Activated CD4-positive, alpha-beta T cell treated with anti-CD3 and anti-CD28 coated beads for 24 hours (primary cell): ENCODE results near the gene FOLH1.
"Not testable (repeated sequence)": the region's sequence is repeated elsewhere in the genome, so short reads cannot be mapped to it uniquely, and the experiment has no call there.

Experiments
- DNase-seq, 2 donors: peaks; one replicate each; pipeline ENCODE4 v3.0.0-alpha.2; 2020; ENCODE audit warnings: low read depth in 2 of 2

The FOLH1 gene

DNA sequence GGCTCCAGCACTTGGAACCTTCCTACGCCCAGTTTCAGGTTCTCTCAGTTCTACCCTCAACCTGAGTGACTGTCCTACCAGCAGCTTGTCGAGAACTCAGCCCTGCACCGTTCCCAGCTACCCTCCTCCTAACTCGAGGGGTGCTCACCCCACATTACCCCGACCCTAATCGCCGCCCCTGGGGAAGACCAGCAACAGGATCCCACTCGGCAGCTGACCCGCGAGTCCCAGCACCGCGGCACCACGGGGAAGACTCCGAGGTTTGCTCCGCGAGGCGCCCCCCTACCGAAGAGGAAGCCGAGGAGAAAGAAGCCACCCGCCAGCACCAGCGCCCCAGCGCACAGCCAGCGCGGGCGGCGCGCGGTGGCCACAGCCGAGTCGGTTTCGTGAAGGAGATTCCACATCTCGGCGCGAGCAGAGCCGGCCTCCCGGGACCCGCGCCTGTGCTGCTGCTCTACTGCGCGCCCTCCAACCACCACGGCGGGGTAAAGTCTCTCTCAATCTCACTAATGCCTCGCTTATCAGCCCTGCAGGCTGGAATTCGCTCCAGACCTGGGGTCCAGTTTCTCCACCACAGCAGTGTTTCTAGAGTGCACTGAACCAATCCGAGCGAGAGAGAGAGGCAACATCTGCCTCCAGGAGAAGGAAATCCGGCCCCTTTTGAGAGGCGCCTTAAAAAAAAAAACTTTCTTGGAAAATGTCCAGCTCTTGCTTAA is at the start of gene FOLH1:
FOLH1 (minus strand) TSS at position 597 of the 716 bp plus-strand sequence; CDS start at position 404, 193 bp downstream.
- DNase-seq, result no peak

DNA sequence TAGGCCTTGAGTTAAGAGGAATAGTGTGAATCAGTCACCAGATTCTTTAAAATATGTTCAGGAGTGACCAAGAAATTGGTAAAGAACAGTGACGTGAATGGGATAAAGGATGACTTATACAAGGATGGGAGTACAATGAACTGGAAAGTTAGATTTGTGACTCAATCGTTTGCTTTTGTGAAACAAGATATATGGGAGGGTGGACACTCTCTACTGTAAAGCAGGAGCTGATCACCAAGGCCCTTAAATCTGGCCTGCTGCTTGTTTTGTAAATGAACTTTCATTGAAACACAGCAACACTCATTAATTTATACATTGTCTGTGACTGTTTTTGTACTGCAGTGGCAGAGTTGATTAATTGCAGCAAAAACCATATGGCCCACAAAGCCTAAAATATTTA is 46.7 kb upstream of the FOLH1 start:
- DNase-seq, result not testable (repeated sequence)

DNA sequence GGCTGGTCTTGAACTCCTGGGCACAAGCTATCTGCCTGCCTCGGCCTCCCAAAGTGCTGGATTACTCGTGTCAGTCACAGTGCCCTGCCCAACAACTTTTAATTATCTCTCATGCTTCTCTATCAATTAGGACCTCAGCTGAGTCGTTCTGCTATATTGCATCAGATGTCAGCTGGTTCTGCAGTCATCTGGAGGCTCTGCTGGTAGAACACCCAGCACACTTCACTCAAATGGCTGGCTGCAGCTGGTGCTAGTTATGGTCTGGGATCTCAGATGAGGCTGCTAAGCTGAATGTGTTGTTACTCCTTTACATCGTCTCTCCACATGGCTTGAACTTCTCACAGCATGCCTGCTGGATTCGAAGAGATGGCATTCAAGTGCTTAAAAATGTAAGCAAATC is 42.8 kb upstream of the FOLH1 start:
- not testable (repeated sequence) for DNase-seq

DNA sequence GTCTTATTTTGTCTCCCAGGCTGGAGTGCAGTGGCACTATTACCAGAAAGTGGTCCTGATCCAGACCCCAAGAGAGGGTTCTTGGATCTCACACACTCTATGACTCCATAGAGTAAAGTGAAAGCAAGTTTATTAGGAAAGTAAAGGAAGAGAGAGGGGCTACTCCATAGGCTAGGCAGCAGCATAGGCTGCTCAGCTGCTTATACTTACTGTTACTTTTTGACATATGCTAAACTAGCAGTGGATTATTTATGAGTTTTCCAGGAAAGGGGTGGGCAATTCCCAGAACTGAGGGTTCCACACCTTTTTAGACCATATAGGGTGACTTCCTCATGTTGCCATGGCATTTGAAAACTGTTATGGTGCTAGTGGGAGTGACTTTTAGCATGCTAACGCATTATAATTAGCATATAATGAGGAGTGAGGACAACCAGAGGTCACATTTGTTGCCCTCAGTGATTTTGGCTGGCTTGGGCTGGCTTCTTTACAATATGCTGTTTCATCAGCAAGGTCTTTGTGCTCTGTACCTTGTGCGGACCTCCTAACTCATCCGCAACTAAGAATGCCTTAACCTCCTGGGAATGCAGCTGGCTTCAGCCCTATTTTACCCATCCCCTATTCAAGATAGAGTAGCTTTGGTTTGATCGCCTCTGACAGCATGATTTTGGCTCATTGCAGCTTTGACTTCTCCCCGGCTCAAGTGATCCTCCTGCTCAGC is 42.2 kb upstream of the FOLH1 start:
- not testable (repeated sequence) for DNase-seq

DNA sequence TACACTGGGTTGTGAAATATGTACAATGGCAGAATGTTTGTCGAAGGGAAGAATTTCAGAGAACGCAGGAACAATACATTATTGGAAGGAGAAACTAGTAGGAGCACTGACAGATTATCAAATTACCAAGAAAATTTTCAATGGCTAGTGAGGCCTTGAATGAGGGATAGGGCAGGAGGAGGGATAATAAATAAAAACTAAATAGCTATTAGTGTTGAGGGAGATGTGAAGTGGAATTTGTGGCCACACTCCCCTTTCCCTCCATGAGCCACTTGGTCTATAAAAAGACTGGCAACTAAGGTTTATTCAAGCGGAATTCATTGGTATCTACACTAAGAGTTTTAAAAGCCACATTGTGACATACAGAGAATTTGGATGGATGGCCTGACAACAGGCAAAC is 41.0 kb upstream of the FOLH1 start:
- DNase-seq, result not testable (repeated sequence)

DNA sequence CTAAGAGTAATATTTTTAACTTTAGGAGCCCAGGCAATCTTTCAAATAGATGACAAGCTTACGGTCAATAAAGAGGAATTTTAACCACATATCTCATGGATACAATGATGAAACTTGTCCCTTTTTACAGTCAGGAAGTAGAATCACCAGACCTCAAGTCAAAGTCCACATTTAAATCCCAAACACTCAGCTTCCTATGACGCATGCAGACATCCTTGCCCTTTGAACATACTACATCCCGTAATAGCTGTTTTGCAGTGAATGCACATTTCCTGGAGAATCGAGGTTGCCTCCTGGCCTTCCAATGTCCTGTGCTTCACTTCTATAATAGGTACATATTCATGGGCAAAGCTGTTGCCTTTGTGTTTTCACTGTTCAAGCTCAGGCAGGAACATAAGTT is 25.3 kb upstream of the FOLH1 start:
- DNase-seq, result not testable (repeated sequence)

DNA sequence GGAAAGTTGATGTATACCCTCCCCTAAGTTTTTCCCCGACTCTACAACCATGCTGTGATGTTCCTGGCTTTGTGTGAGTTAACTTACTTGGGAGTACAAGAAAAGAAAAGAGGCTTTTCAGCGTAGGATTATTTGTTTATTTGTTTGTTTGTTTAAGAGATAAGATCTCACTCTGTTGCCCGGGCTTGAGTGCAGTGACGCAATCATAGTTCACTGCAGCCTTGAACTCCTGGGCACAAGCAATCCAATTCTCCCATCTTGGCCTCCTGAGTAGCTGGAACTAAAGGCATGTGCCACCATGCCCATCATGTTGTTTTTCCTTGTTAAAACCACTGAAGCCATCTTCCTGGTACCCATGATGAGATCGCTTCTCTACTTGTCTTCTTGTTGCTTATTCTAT is 24.6 kb upstream of the FOLH1 start:
- DNase-seq, result not testable (repeated sequence)

DNA sequence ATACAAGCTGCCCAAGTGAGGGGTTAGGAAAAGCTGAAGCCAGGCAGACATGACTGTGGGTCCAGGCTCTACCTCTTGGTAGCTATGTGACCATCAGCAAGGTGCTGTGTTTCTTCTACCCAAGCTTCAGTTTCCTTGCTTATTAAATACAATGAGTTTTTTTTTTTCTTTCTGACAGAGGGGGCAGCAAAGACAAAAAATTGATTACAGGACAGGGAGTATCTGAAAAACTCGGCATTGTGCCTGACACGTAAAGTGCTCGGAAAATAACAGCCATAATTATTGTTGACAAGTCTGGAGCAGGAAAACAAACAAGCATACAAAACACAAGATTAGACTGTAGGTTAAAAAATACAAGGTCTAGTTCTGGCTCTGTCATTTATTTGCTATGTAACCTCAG is 23.3 kb upstream of the FOLH1 start:
- DNase-seq, result not testable (repeated sequence)

DNA sequence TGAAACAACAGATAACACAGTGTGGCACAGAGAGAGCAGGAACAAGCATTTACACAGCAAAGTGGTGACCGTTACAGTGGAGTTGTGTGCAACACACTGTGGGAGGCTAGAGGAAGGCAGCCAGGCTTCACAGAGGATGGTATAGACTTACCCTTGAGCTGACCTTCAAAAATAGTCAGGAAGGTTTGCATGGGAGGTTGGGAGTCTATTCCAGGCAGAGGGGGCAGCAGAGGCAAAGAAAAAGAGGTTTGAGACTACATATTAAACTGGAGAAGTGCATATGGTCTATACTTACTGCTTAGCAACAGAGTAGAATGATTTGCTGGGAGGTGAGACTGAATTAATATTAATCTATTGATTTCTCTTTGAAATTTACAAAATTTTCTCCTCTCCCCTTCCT is 22.1 kb upstream of the FOLH1 start:
- not testable (repeated sequence) for DNase-seq

DNA sequence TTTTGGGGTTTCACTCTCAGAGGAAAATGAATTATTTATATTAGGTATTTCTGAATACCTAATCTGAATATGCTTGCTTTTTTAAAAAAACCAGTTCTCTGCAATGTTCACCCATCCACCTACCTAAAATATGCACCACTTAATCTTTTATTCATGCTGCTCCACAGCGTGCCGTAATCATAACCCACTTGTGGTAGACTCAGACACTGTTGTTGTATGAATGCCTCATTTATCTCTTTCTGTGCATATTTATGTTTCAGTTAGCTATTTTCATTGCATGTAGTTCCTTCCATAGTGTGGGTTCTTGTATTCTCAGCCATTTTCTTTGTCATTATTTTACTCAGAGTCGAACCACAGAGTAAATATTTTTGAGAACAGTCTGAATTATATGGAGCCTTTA is 21.6 kb upstream of the FOLH1 start:
- DNase-seq, result not testable (repeated sequence)

DNA sequence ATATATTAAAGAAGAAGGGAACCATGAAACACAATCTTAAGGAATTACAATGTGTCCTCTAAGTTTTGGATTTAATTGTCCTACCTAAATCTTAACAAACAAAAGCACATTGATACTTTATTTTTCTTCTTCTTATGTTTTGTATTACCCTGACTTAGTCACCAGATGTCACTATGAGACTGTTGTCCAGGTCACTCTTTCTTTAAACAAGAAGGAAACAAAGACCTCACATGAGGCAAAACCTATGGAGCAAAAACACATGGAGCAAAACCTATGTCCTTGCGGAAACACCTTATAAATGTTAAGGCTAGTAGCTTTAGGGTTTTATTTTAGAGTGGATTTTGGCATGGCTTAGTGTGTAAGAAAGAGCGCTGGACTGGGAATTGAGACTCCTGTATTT is 20.7 kb upstream of the FOLH1 start:
- DNase-seq, result not testable (repeated sequence)

DNA sequence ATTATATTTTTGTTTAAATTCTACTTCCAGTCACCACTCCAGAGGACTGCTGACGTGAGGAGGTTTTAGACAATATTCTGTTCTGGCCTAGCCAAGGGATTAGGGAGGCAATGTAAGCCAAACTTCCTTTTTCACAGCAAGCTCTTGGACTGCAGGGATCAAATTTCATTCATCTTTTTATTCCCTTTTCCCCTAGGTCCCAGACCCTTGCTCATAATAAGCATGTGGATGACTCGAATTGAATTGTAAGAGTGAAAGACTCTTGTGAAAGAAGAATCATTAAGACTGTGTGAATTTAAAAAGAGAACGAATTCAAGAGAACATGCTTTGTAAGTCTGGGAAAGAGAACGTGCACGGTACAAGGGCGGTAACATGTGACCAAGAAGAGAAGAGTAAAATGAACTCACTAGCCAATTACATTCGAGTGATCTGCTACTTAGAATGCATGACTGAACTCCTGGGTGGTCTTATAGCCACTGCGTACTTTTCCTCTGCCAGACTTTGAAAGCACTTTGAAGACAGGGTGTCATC is 16.9 kb upstream of the FOLH1 start:
- not testable (repeated sequence) for DNase-seq

DNA sequence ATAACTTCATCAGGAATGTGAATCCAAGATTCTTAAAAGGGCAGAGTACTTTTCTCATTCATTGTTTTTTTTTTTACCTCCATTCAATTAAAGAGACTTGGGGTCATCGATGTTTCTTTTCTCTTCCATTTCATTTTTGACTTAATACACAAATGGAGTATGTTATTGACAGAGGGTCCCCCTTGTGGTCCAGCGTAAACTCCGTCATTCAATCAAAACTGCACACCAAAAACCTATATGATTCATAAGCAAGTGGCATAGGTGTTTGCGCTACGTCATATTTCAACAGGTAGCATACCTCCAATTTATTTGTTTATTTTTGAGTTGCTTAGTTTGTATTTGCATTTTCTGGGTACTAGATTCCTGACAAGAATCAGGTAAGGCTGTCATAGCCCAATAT is 12.7 kb upstream of the FOLH1 start:
- DNase-seq, result no peak

DNA sequence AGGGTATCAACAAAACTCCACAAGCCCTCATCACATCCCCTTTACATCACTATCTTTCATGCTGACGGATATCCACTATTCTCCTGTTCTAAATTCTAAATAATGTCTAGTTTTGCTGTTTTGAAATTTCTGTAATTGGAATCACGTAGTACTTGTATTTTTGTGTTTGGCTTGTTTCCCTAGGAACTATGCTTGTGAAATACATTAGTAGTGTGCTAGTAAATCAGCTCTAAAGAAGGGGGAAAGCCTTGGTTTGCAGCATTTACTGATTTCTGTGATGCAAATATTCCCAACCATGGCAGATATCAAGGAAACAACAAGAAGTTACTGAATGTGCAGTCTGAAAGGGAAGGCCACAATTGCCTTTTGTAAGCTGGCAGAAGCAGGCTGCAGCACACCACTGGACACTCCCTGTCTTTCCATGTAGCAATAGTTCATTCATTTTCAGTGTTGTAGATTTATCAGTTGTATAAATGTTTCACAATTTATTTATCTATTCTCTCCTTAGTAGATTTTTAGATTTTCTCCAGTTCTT is 4.7 kb upstream of the FOLH1 start:
- DNase-seq, result no peak

DNA sequence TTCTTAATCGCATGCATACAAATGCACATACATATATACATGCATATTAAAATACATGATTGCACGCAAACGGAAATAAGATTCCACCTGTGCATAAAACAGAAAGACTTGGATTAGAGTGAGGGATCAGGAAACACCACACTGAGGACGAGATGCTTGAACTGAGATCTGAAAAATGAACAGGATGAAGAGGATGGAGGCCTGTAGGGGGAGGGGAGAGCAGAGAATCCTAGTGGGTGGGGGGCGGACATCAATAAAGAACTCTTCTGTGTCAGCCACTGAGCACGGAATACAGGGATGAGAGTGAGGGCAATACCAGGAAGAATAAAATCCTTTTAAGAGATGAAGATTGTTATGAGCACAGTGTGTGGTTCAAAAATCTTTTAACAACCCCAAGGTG is 1.4 kb downstream of the FOLH1 start:
- DNase-seq, result not testable (repeated sequence)

DNA sequence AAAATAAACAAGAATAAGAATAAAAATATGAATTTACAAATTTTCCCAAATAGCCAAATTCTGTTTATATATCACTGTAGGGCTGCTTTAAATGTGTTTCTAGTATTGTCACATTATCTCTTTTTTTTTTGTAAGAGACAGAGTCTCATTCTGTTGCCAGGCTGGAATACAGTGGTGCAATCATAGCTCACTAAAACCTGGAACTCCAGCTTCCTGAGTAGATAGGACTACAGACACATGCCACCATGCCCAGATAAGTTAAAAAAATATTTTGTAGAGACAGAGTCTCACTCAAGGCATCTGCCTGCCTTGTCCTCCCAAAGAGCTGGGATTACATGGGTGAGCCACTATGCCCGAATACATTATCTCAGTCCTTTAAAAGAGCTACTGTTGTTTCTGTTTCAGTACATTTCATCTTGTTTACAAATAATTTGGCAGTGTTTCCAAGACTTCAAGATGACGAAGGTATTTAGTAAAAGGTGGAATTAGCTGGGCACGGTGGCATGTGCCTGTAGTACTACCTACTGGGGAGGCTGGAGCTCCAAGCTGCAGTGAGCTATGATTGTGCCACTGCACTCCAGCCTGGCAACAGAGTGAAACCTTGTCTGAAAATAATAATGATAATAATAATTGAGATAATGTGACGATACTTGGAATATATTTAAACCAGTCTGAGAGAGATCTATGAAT is 6.0 kb downstream of the FOLH1 start:
- DNase-seq, result no peak

DNA sequence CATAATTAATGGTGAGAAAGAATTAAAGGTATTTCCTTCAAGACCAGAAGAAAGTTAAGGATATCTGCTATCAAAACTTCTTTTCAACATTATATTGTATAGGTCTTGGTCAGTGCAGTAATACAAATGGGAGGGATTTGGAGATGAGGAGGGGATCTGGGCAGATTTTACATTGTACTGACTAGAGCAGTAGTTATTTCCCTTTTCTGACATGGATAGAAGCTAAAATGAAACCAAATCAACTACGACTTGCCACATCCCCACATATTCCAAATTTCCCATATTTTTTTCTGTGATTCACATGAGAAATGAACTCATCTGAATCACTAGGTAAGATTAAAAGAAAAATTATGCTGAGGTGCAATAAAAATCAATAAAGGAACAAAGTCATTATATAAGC is 11.6 kb downstream of the FOLH1 start:
- DNase-seq, result not testable (repeated sequence)

DNA sequence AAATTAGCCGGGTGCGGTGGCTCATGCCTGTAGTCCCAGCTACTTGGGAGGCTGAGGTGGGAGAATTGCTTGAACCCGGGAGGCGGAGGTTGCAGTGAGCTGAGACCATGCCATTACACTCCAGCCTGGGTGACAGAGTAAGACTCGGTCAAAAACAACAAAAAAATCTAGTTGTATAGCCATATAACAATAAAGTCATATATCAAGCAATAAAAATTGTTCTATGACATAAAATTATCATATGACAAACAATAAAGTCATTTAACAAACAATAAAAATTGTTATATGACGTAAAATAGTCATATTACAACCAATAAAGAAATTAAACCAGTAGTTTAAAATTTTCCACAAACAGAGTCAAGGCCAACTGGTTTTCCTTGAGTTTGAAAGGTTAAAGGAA is 12.4 kb downstream of the FOLH1 start:
- not testable (repeated sequence) for DNase-seq

DNA sequence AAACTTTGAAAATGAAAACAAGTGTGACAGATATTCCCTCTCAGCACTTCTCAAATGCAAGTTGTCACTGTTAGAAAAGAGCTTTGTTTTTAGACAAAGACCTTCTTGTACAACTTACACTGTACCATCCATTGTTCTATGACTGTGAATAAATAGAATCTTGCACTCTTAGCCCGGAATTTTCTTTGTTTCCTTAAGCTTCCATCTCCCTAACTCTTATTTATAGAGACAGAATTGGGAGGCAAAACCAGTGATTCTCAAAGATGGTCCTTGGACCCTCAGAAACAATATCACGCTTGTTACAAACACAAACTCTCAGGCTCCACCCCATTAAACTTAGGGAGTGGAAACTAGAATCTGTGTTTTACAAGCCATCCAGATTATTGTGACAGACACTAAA is 18.1 kb downstream of the FOLH1 start:
- DNase-seq, result not testable (repeated sequence)

DNA sequence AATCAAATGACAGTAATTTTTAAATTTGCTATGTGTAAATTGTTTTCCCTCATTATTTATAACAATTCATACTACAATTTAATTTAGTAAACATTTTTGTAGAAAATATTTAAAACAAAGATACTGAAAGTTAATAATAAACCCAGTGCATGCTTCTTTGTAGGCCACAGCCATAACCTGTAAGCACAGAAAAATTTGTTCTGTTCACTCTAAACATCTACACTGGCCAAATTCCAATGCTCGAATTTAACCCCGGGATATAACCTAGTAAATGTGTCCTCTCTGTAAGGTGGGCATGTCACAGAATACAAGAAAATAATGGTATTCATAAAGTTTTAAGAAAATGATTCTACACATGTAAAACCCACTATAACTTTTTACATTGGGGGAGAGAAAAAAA is 22.2 kb downstream of the FOLH1 start:
- DNase-seq, result not testable (repeated sequence)

DNA sequence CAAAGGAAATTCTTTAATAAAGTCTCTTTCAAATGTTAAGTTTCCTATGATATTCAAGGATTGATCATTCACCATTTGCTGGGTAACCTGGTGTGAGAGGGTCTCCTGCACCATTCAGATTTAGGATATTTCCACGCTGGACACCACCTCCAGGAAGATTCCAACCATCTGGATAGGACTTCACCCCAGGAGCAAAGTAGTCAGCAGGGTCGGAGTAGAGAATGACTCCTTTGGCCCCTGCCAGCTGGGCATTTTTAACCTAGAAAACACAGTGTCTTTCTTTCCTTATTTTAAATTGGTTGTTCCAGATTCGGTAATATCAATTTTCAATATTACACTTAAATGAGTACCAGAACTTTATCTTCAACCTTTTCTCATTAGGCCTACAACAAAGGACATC is 22.8 kb downstream of the FOLH1 start:
- DNase-seq, result not testable (repeated sequence)

DNA sequence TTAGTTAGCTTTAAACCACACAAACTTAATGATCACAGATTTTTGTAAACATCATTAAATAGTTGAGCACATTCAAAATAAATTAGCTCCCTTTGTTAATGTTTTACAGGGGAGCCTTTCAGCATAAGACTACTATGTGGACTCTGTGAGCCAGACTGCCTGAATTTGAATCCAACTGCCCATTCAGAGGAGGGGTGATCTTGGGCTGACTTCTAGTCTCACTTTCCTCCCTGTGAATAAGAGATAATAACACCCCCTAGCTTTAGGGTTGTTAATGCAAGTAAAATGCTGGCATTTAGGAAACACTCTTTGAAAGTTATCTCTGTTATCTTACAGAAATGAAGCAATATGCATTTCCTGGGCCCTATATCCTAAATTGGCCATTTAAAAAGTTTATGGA is 23.6 kb downstream of the FOLH1 start:
- not testable (repeated sequence) for DNase-seq
